ENCODE data around the gene SEBOX. TPM values are rescaled to one million over a fixed set of nuclear protein-coding genes. Genes with fewer than 3 reads are reported as not detected.
A peak's percentile ranks its signal among the peaks of the same experiment; 100 is the strongest.

The SEBOX gene
- total RNA-seq, 1 donor = not detected

- H3K36me3 ChIP-seq (ENCODE audit: insufficient read depth, low read length) = no peaks in the 10 kb centered on the region
- H3K9me3 ChIP-seq (ENCODE audit: low read depth, low read length) = no peaks in the 10 kb centered on the region
- no peak within 1 kb of the TSS for H3K27ac ChIP-seq (ENCODE audit: low read depth, low read length)
- peak within 1 kb of the TSS; percentile 79 for H3K4me2 ChIP-seq (ENCODE audit: insufficient read depth, low read length)
- peaks cover 16% of the 10 kb centered on the region for H3K27me3 ChIP-seq (ENCODE audit: insufficient read depth, low read length)
- peak; percentile 98 for DNase-seq (ENCODE audit: insufficient read length, low spot score, missing footprints)
- peaks cover 14% of the 10 kb centered on the region for H4K20me1 ChIP-seq (ENCODE audit: insufficient read depth, low read length)
- H3K79me2 ChIP-seq (ENCODE audit: insufficient read depth, low read length) = no peaks in the 10 kb centered on the region
- H3K4me3 ChIP-seq (ENCODE audit: insufficient read depth, low read length) = peak within 1 kb of the TSS; percentile 65
- H3K4me1 ChIP-seq (ENCODE audit: insufficient read depth, low read length) = peaks cover 7% of the 10 kb centered on the region
- H2AFZ ChIP-seq (ENCODE audit: low read length) = no peak within 1 kb of the TSS
- no peak for TF ChIP-seq CTCF (IDR thresholded peaks at IDR 0.05; ENCODE audit: extremely low read depth, low read depth, low read length)
Observed at GRCh38 chr17:28371245-28372202, 6.5 kb upstream of the SEBOX start, which contains the start of gene SARM1. Gene SARM1, plus strand, starts transcription at chr17:28371694. Its CDS starts 339 bp downstream, at chr17:28372033.

GRCh38 chr17:28370744-28371103 is 5.7 kb upstream of the SEBOX start:
- no peak overlapping the region for H3K27ac ChIP-seq (ENCODE audit: low read depth, low read length)

DNA sequence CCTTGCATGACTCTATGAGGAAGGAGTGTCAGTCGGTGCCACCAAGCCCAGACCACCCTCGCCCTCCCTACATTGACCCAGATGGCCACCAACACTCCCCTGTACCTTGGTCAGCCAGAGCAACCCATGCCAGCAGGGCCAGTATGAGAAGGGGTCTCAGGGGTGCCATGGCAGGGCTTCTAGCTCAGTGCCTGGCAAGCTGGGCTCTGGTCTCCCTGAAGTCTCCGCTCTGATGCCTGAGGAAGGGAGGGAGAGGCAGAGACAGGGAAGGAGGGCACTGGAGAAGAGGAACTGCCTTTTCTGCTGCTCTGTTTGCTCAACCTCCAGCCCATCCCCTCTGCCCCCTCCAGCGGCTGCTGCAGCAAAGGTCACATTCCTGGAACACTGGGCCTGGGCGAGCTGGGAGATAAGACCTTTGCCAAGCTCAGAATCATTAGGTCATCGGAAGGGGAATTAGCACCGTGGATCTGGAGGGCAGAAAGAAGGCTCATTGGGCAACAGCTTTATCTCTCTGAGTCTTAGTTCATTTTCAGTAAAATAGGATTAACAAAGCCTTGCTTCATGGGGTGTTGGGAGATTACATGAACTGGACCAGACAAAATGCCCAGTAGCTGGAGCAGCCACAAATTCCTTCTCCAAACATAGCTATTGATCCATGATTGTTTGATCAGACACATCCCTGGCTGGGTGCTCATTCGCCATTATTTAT is 5.2 kb upstream of the SEBOX start, which contains the start of gene VTN:
TSS of gene VTN (minus strand) at position 273 of the 709 bp plus-strand sequence. CDS start at position 169, 104 bp downstream.
- Histone ChIP-seq H3K36me3 (ENCODE audit: insufficient read depth, low read length) (no peaks in the 10 kb centered on the region), H3K4me1 (ENCODE audit: insufficient read depth, low read length) (peaks cover 7% of the 10 kb centered on the region), H3K9me3 (ENCODE audit: low read depth, low read length) (no peaks in the 10 kb centered on the region), H4K20me1 (ENCODE audit: insufficient read depth, low read length) (peaks cover 14% of the 10 kb centered on the region), H3K79me2 (ENCODE audit: insufficient read depth, low read length) (no peaks in the 10 kb centered on the region), H3K4me2 (ENCODE audit: insufficient read depth, low read length) (peak within 1 kb of the TSS; percentile 79), H3K27me3 (ENCODE audit: insufficient read depth, low read length) (peaks cover 16% of the 10 kb centered on the region), H2AFZ (ENCODE audit: low read length) (no peak within 1 kb of the TSS), H3K4me3 (ENCODE audit: insufficient read depth, low read length) (peak within 1 kb of the TSS; percentile 65), H3K27ac (ENCODE audit: low read depth, low read length) (no peak within 1 kb of the TSS)
- no peak for TF ChIP-seq CTCF (IDR thresholded peaks at IDR 0.05; ENCODE audit: extremely low read depth, low read depth, low read length)
- DNase-seq (ENCODE audit: insufficient read length, low spot score, missing footprints) = peak; percentile 78

More at GRCh38 chr17:28370744-28371103, 5.7 kb upstream of the SEBOX start:
- Histone ChIP-seq H3K4me2 (ENCODE audit: insufficient read depth, low read length) (peak overlapping the region; percentile 79), H3K4me1 (ENCODE audit: insufficient read depth, low read length) (peaks cover 7% of the 10 kb centered on the region), H3K36me3 (ENCODE audit: insufficient read depth, low read length) (no peaks in the 10 kb centered on the region), H4K20me1 (ENCODE audit: insufficient read depth, low read length) (peaks cover 14% of the 10 kb centered on the region), H3K27me3 (ENCODE audit: insufficient read depth, low read length) (peaks cover 16% of the 10 kb centered on the region), H3K4me3 (ENCODE audit: insufficient read depth, low read length) (no peak overlapping the region), H2AFZ (ENCODE audit: low read length) (no peak overlapping the region), H3K79me2 (ENCODE audit: insufficient read depth, low read length) (no peaks in the 10 kb centered on the region), H3K9me3 (ENCODE audit: low read depth, low read length) (no peaks in the 10 kb centered on the region)
- DNase-seq (ENCODE audit: insufficient read length, low spot score, missing footprints) = peak; percentile 82
- no peak for TF ChIP-seq CTCF (IDR thresholded peaks at IDR 0.05; ENCODE audit: extremely low read depth, low read depth, low read length)

All from osteoblast (primary cell).